Natural killer cell treated with Interleukin-12 subunit alpha and Interleukin-12 subunit beta and Interleukin-15 and Interleukin-18, amount 100 ng/mL, for 72 hours (primary cell): ENCODE results near the gene TSSK2. TPM values are rescaled to one million over a fixed set of nuclear protein-coding genes. Genes with fewer than 3 reads are reported as not detected.

Source experiments
- ATAC-seq, 2 donors: fragments of 150-1000 bp; cut with Tn5 transposase in 1 of 2; sonication (Bioruptor Pico), chemical (Tn5 transposase) in 1 of 2; 2 replicates each; pipeline ENCODE4 v1.10.0; 2021
- DNase-seq: peaks from one replicate; pipeline ENCODE4 v3.0.0; 2022; ENCODE audit warnings: low spot score
- H3K27ac Mint-ChIP-seq, 2 donors: 1 replicate in 1 of 2; 2 replicates in 1 of 2; pipeline ENCODE4 v1.8.0; 2022; ENCODE audit warnings: mixed read lengths in 2 of 2, mild to moderate bottlenecking in 1 of 2, moderate library complexity in 1 of 2
- H3K27me3 Mint-ChIP-seq, 2 donors: 1 replicate in 1 of 2; 2 replicates in 1 of 2; pipeline ENCODE4 v1.8.0; 2022; ENCODE audit warnings: mixed read lengths in 2 of 2
- H3K36me3 Mint-ChIP-seq: one replicate; pipeline ENCODE4 v1.8.0; 2022; ENCODE audit warnings: mixed read lengths
- H3K4me1 Mint-ChIP-seq, 2 donors: 1 replicate in 1 of 2; 2 replicates in 1 of 2; pipeline ENCODE4 v1.8.0; 2022; ENCODE audit warnings: low read depth in 2 of 2, mixed read lengths in 2 of 2, mild to moderate bottlenecking in 1 of 2
- H3K4me3 Mint-ChIP-seq: one replicate; pipeline ENCODE4 v1.8.0; 2022; ENCODE audit warnings: mixed read lengths
- H3K9me3 Mint-ChIP-seq: 2 replicates; pipeline ENCODE4 v1.8.0; 2022; ENCODE audit warnings: mixed read lengths
- total RNA-seq, 2 donors: library from RNA; stranded (reverse); gene quantifications; one replicate each; pipeline ENCODE4 v1.2.3, GENCODE V29; 2022

TSSK2 gene
- total RNA-seq, 2 donors from 2014 or later: 0.39 TPM; not detected in 1

DNA sequence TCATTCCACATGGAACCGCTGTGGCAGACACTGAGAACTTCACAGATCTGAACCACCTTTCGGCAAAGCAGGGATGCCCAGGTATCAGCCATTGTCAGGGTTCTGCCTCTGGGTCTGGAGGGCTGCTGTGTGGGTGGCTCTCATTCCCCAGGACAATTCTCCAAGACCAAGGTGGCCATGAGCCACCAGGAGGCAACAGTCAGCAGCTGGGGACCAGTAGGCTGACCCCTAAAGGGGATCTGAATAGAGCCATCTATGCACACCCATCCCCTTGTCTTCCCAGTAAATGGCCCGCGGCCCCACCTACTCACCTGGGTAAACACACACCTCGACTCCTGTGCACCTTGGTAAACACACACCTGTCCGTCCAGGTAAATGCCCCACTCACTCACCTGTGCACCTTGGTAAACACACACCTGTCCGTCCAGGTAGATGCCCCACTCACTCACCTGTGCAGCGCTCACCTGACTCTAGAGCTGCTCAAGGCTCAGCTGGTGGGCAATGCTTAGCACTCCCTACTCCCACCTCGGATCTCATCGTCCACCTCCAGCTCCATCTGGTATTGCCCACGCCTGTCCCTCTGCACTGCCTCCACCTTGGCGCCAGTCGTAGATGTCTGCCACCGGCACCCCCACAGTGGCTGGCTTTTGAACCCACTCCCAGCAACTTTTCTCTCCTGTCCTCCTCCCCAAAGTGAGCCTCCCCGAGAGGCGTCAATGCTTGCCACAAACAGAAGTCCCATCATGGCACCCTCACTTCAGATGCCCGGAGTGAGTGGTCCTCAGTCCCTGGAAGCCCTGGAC, 37.2 kb downstream of the TSSK2 start:
- no peaks in the 10 kb centered on the region for H3K9me3 Mint-ChIP-seq

GRCh38 chr22:19169002-19169946, 38.2 kb downstream of the TSSK2 start:
- ATAC-seq (no peak), DNase-seq (no peak)
- Mint-ChIP-seq H3K27ac (peak overlapping the region in 1 of 2 donors; percentile 51), H3K4me1 (peaks cover 19 to 27% of the 10 kb centered on the region in 2 donors), H3K9me3 (no peaks in the 10 kb centered on the region), H3K4me3 (peak overlapping the region; percentile 32), H3K27me3 (peaks cover 26 to 36% of the 10 kb centered on the region in 2 donors), H3K36me3 (no peaks in the 10 kb centered on the region)

More for the DNA sequence above, 37.2 kb downstream of the TSSK2 start:
- Mint-ChIP-seq H3K4me3 (peak overlapping the region; percentile 30), H3K36me3 (no peaks in the 10 kb centered on the region), H3K27me3 (peaks cover 28 to 36% of the 10 kb centered on the region in 2 donors), H3K4me1 (peaks cover 19 to 24% of the 10 kb centered on the region in 2 donors), H3K27ac (peak overlapping the region in 1 of 2 donors; percentile 51)
- ATAC-seq (no peak), DNase-seq (no peak)

GRCh38 chr22:19169947-19170318, 38.8 kb downstream of the TSSK2 start:
- no peaks in the 10 kb centered on the region for H3K9me3 Mint-ChIP-seq

DNA sequence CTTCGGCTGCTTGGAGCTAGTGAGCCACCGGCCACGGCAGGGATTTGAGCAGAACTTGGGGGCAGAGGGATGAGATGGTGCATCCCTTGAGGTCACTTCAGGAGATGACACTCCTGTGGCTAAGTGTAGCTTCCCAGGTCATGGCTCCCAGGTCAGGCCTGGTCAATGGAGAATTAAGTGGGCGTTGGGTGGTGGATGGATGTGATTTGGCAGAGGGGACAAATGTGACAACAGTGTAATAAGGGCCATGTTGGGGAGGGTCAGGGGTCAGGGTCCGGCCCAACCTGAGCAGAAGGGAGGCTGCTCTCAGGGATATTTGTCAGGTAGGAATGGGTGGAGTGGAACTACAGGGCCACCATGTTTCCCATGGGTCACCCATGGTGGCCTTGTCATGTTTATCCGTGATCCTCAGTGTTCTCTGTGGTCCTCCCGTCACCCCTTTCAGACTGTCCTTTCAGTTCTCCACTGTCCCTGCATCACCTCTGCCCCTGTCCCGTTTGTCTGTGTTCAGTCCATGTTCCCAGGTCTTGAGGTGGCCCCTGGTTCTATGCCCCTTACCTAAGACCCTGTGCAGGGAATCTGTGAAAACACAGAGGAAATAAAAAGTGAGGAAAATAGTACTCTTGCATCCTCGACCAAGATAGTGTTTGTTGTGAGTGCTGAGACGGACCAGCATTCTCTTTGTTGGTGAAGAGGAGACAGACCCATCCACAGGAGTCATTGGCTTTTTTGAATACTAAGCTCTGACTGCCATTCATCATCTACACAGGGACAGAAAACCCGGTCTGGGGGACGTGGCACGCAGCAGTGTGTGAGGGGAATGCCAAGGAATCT, 41.3 kb downstream of the TSSK2 start:
- Mint-ChIP-seq H3K9me3 (no peaks in the 10 kb centered on the region), H3K27ac (peak overlapping the region; percentile 85 to 91), H3K4me3 (peak overlapping the region; percentile 99), H3K27me3 (peaks cover 18 to 27% of the 10 kb centered on the region in 2 donors), H3K4me1 (peaks cover 19 to 30% of the 10 kb centered on the region in 2 donors), H3K36me3 (no peaks in the 10 kb centered on the region)
- ATAC-seq (no peak), DNase-seq (no peak)

More at GRCh38 chr22:19169947-19170318, 38.8 kb downstream of the TSSK2 start:
- H3K36me3 Mint-ChIP-seq: no peaks in the 10 kb centered on the region
- DNase-seq (no peak), ATAC-seq (no peak)
- H3K27ac Mint-ChIP-seq: no peak overlapping the region
- H3K27me3 Mint-ChIP-seq: peaks cover 26 to 36% of the 10 kb centered on the region in 2 donors
- H3K4me1 Mint-ChIP-seq: peaks cover 19 to 27% of the 10 kb centered on the region in 2 donors
- H3K4me3 Mint-ChIP-seq: peak overlapping the region; percentile 99

GRCh38 chr22:19173047-19174035, 42.2 kb downstream of the TSSK2 start:
- peaks cover 19 to 30% of the 10 kb centered on the region in 2 donors for H3K4me1 Mint-ChIP-seq

DNA sequence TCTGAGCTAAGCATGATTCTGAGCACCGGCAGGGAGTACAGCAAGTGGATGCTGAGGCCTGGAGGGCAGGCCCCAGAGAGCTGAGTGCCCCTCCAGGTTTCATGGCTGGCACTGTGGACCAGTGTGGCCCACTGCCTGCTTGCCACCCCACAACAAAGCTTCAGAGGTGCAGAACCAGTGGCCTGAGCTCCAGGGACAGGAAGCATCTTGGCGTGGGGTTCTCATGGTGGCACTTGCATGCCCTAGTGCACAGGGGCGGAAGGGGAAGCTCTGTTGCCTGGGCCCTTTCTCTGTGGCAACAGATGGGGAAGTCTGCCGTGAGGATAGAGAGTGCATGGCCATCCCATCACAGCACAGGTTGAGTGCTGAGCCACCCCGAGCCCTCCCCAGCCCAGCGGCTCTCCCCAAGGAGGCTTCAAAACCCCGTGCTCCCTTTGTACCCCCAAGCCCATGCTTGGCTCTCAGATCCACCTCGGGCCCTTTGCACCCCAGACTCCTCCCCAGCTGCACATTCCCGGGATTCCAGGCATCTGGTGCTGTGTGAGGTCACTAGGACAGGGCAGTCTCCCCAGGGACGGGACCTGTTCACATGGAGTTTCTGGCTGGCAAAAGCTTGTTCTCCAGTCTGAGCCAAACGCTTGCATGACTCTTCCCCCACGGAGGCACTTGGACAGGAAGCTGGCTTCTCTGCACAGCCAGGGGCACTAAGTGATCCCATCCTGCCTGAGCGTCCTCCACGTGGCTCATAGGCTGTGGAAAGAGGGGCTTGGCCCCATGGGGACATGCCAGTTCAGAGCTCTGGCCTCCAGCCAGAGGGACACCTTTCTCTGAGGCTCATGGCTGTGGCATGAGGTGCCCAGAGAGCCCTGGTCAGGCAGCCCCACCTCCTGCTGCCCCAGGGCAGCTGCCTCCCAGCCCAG, 43.3 kb downstream of the TSSK2 start:
- DNase-seq: no peak
- H3K4me3 Mint-ChIP-seq: no peak overlapping the region
- H3K27ac Mint-ChIP-seq: no peak overlapping the region

More at GRCh38 chr22:19173047-19174035, 42.2 kb downstream of the TSSK2 start:
- ATAC-seq: no peak
- peak overlapping the region; percentile 99 for H3K4me3 Mint-ChIP-seq
- H3K27me3 Mint-ChIP-seq: peaks cover 14 to 21% of the 10 kb centered on the region in 2 donors
- H3K27ac Mint-ChIP-seq: peak overlapping the region in 1 of 2 donors; percentile 85
- no peak for DNase-seq
- no peaks in the 10 kb centered on the region for H3K36me3 Mint-ChIP-seq
- H3K9me3 Mint-ChIP-seq: no peaks in the 10 kb centered on the region

GRCh38 chr22:19175026-19175601, 44.0 kb downstream of the TSSK2 start:
- Mint-ChIP-seq H3K4me3 (no peak overlapping the region), H3K36me3 (no peaks in the 10 kb centered on the region)

More for the DNA sequence above, 43.3 kb downstream of the TSSK2 start:
- Mint-ChIP-seq H3K9me3 (no peaks in the 10 kb centered on the region), H3K27me3 (peaks cover 6 to 11% of the 10 kb centered on the region in 2 donors), H3K36me3 (no peaks in the 10 kb centered on the region), H3K4me1 (peaks cover 19 to 27% of the 10 kb centered on the region in 2 donors)
- no peak for ATAC-seq

DNA sequence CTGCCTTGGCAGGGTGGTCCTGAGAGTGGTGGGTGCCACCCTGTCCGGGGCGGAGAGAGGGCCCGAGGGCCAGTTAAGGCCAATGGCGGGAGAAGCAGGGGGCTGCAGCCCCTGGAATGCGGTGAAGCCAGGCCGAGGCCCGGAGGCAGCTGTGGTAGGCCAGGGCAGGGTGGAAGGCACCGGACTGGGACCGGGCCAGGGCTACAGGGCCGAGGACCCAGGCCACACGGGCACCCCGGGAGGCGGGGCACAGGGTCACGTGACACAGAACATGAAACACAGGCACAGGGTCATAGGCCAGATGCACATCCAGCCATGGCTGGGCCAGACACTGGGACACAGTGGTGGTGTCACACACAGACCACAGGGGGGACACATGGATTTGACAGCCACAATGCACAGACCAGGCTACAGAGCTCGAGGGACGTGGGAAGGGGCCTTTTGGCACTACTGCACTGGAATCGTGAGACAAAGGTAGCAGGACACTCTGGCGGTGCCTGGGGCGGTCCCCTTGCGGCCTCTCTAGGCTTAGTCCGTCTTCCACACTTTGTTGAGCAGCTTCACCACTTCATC, 44.6 kb downstream of the TSSK2 start:
- ATAC-seq: no peak
- no peak overlapping the region for H3K27ac Mint-ChIP-seq

More at GRCh38 chr22:19175026-19175601, 44.0 kb downstream of the TSSK2 start:
- Mint-ChIP-seq H3K4me1 (peaks cover 19 to 29% of the 10 kb centered on the region in 2 donors), H3K9me3 (no peaks in the 10 kb centered on the region), H3K27me3 (peaks cover 4 to 5% of the 10 kb centered on the region in 2 donors), H3K27ac (no peak overlapping the region)
- ATAC-seq: no peak
- no peak for DNase-seq

GRCh38 chr22:19176175-19176643, 45.1 kb downstream of the TSSK2 start:
- H3K4me3 Mint-ChIP-seq: peak overlapping the region; percentile 63
- no peak overlapping the region for H3K27ac Mint-ChIP-seq
- no peaks in the 10 kb centered on the region for H3K36me3 Mint-ChIP-seq
- peaks cover 0 to 2% of the 10 kb centered on the region in 2 donors for H3K27me3 Mint-ChIP-seq
- peaks cover 11 to 22% of the 10 kb centered on the region in 2 donors for H3K4me1 Mint-ChIP-seq
- DNase-seq (no peak), ATAC-seq (no peak)
- H3K9me3 Mint-ChIP-seq: no peaks in the 10 kb centered on the region

More for the DNA sequence above, 44.6 kb downstream of the TSSK2 start:
- DNase-seq: no peak
- H3K9me3 Mint-ChIP-seq: no peaks in the 10 kb centered on the region
- H3K4me1 Mint-ChIP-seq: peaks cover 15 to 24% of the 10 kb centered on the region in 2 donors
- peak overlapping the region; percentile 24 for H3K4me3 Mint-ChIP-seq
- H3K27me3 Mint-ChIP-seq: no peaks in the 10 kb centered on the region
- H3K36me3 Mint-ChIP-seq: no peaks in the 10 kb centered on the region

GRCh38 chr22:19176732-19177131, 45.6 kb downstream of the TSSK2 start:
- Mint-ChIP-seq H3K36me3 (no peaks in the 10 kb centered on the region), H3K4me1 (peaks cover 11 to 25% of the 10 kb centered on the region in 2 donors), H3K27me3 (peaks cover 0 to 3% of the 10 kb centered on the region in 2 donors), H3K9me3 (no peaks in the 10 kb centered on the region), H3K27ac (no peak overlapping the region), H3K4me3 (peak overlapping the region; percentile 63)
- no peak for DNase-seq
- no peak for ATAC-seq
